H1 (cell line): ENCODE data around the gene GNAT2. TPM values are rescaled to one million over a fixed set of nuclear protein-coding genes. Genes with fewer than 3 reads are reported as not detected.

Experiments
- ATF3 ChIP-seq: IDR thresholded peaks from 2 replicates; pipeline ENCODE4 v1.6.1; 2011; ENCODE audit warnings: low read depth, mild to moderate bottlenecking, low read length; ENCODE audit not compliant: insufficient read depth
- HDAC2 ChIP-seq, 2 experiments: fragments of 300-600 bp in 1 of 2; sonication (generic) in 1 of 2; IDR thresholded peaks; 2 replicates each; pipeline ENCODE4 v1.6.1; 2011 to 2012; ENCODE audit warnings: low read depth in 2 of 2, low read length in 2 of 2, mild to moderate bottlenecking in 2 of 2, moderate library complexity in 2 of 2, borderline replicate concordance in 1 of 2, inconsistent platforms in 1 of 2
- polyA plus RNA-seq, 7 experiments: library from polyadenylated mRNA; depleted of rRNA in 3 of 7; stranded (reverse) in 5 of 7; unstranded in 2 of 7; fragments of >200 nt in 5 of 7; fragments of 200-250 nt in 2 of 7; gene quantifications; 1 replicate in 5 of 7; 2 replicates in 1 of 7; 4 replicates in 1 of 7; pipeline versions ENCODE4 v1.2.1 to v1.2.3, GENCODE V29; 2011 to 2013; ENCODE audit warnings: missing spikeins in 2 of 7, mixed read lengths in 2 of 7
- total RNA-seq: library from RNA; stranded (reverse); fragmentation: NEBNext Ultra II Directional; extraction: Animal tissue kit (Norgen Biotek cat#: 25700); gene quantifications from 2 replicates; pipeline ENCODE4 v1.2.1, GENCODE V29; 2021

GNAT2 gene
- total and polyA plus RNA-seq, 2 of the 8 experiments (the other 6 are each of a cell fraction or from before 2014, with no cell fraction given) = 0.05 TPM; not detected in 1

- TF ChIP-seq HDAC2 (IDR thresholded peaks at IDR 0.05; ENCODE audit: borderline replicate concordance in 1 of 2, low read depth in 2 of 2, low read length in 2 of 2) (no peak), ATF3 (no peak)
Observed at GRCh38 chr1:109584766-109585165, 34.6 kb downstream of the GNAT2 start (continued).
